Neural progenitor cell (in vitro differentiated cells): ENCODE data around the gene GLCCI1. TPM values are rescaled to one million over a fixed set of nuclear protein-coding genes. Genes with fewer than 3 reads are reported as not detected.

Experiments used
- DNase-seq: peaks from one replicate; pipeline ENCODE4 v3.0.0-alpha.2; 2016; ENCODE audit warnings: low spot score
- H2AFZ ChIP-seq: fragments of 200-600 bp; sonication (generic); replicated peaks from 2 replicates; pipeline ENCODE4 v1.6.1; 2016; ENCODE audit warnings: antibody characterized with exemption
- H3F3A ChIP-seq: fragments of 200-600 bp; sonication (generic); 2 replicates; pipeline ENCODE4 v1.6.1; 2016; ENCODE audit warnings: antibody characterized with exemption, low read depth
- H3K27ac ChIP-seq: fragments of 200-600 bp; sonication (generic); 2 replicates; pipeline ENCODE4 v1.5.1; 2016; ENCODE audit warnings: mild to moderate bottlenecking
- H3K27me3 ChIP-seq: fragments of 200-600 bp; sonication (generic); 2 replicates; pipeline ENCODE4 v1.6.1; 2016; ENCODE audit warnings: mild to moderate bottlenecking, moderate library complexity
- H3K36me3 ChIP-seq: fragments of 200-600 bp; sonication (generic); 2 replicates; pipeline ENCODE4 v1.5.1; 2016
- H3K4me1 ChIP-seq: fragments of 200-600 bp; sonication (generic); 2 replicates; pipeline ENCODE4 v1.6.1; 2016; ENCODE audit warnings: mixed run types
- H3K4me2 ChIP-seq: fragments of 200-600 bp; sonication (generic); 2 replicates; pipeline ENCODE4 v1.6.1; 2016
- H3K4me3 ChIP-seq: fragments of 200-600 bp; sonication (generic); 2 replicates; pipeline ENCODE4 v1.5.1; 2016
- H3K79me2 ChIP-seq: fragments of 200-600 bp; sonication (generic); 2 replicates; pipeline ENCODE4 v1.6.1; 2016; ENCODE audit warnings: low read depth
- H3K9ac ChIP-seq: fragments of 200-600 bp; sonication (generic); 2 replicates; pipeline ENCODE4 v1.6.1; 2016
- H3K9me3 ChIP-seq: fragments of 200-600 bp; sonication (generic); 2 replicates; pipeline ENCODE4 v1.5.1; 2016; ENCODE audit warnings: low read depth
- H4K20me1 ChIP-seq: fragments of 200-600 bp; sonication (generic); 2 replicates; pipeline ENCODE4 v1.6.1; 2016; ENCODE audit warnings: low read depth
- H3K27ac Mint-ChIP-seq: 3 replicates; pipeline ENCODE4 v1.8.0; 2021; ENCODE audit warnings: mixed read lengths
- H3K27me3 Mint-ChIP-seq: 2 replicates; pipeline ENCODE4 v1.8.0; 2022; ENCODE audit warnings: low read depth, mild to moderate bottlenecking, inconsistent platforms, moderate library complexity, mixed read lengths; ENCODE audit not compliant: insufficient read depth
- H3K36me3 Mint-ChIP-seq: 3 replicates; pipeline ENCODE4 v1.8.0; 2021; ENCODE audit warnings: mixed read lengths
- H3K4me1 Mint-ChIP-seq: 3 replicates; pipeline ENCODE4 v1.8.0; 2021; ENCODE audit warnings: mixed read lengths
- H3K4me3 Mint-ChIP-seq: 3 replicates; pipeline ENCODE4 v1.8.0; 2021; ENCODE audit warnings: mild to moderate bottlenecking, moderate library complexity, mixed read lengths
- H3K9me3 Mint-ChIP-seq: 3 replicates; pipeline ENCODE4 v1.8.0; 2020; ENCODE audit warnings: mixed read lengths
- CTCF ChIP-seq: fragments of 200-600 bp; sonication (generic); IDR thresholded peaks from 2 replicates; pipeline ENCODE4 v1.5.1; 2017; ENCODE audit warnings: antibody characterized with exemption, mild to moderate bottlenecking
- EZH2 ChIP-seq: fragments of 200-600 bp; sonication (generic); IDR thresholded peaks from 2 replicates; pipeline ENCODE4 v1.6.1; 2017; ENCODE audit warnings: antibody characterized with exemption, mild to moderate bottlenecking, moderate library complexity
- EZH2phosphoT487 ChIP-seq: fragments of 200-600 bp; sonication (generic); IDR thresholded peaks from 2 replicates; pipeline ENCODE4 v1.6.1; 2017; ENCODE audit warnings: antibody characterized with exemption
- total RNA-seq: library from RNA; depleted of rRNA; stranded (reverse); fragments of >200 nt; gene quantifications from 2 replicates; pipeline ENCODE4 v1.2.3, GENCODE V29; 2015; ENCODE audit warnings: low replicate concordance

GLCCI1 gene
- total RNA-seq, 1 donor from 2014 or later = 78.0 TPM

GRCh38 chr7:7932553-7932952 lies 36.0 kb upstream of the GLCCI1 start:
- H2AFZ ChIP-seq = no peak overlapping the region
- no peak for TF ChIP-seq EZH2phosphoT487
- TF ChIP-seq EZH2 = no peak
- TF ChIP-seq CTCF = no peak
- no peaks in the 10 kb centered on the region for H3K9me3 Mint-ChIP-seq
- H3K27ac ChIP-seq = no peak overlapping the region
- H3K27me3 ChIP-seq = no peaks in the 10 kb centered on the region
- no peak overlapping the region for H3K4me3 Mint-ChIP-seq
- H3F3A ChIP-seq = peaks cover 19% of the 10 kb centered on the region
- H3K4me1 ChIP-seq = peaks cover 31% of the 10 kb centered on the region
- no peak for DNase-seq
- H3K9ac ChIP-seq = no peak overlapping the region
- peaks cover 5% of the 10 kb centered on the region for H3K4me1 Mint-ChIP-seq
- H3K4me2 ChIP-seq = no peak overlapping the region
- H3K27me3 Mint-ChIP-seq = no peaks in the 10 kb centered on the region
- H3K4me3 ChIP-seq = no peak overlapping the region
- H3K36me3 ChIP-seq = no peaks in the 10 kb centered on the region
- H3K79me2 ChIP-seq = no peaks in the 10 kb centered on the region
- H4K20me1 ChIP-seq = no peaks in the 10 kb centered on the region
- H3K9me3 ChIP-seq = no peaks in the 10 kb centered on the region
- H3K27ac Mint-ChIP-seq = no peak overlapping the region
- H3K36me3 Mint-ChIP-seq = no peaks in the 10 kb centered on the region

DNA sequence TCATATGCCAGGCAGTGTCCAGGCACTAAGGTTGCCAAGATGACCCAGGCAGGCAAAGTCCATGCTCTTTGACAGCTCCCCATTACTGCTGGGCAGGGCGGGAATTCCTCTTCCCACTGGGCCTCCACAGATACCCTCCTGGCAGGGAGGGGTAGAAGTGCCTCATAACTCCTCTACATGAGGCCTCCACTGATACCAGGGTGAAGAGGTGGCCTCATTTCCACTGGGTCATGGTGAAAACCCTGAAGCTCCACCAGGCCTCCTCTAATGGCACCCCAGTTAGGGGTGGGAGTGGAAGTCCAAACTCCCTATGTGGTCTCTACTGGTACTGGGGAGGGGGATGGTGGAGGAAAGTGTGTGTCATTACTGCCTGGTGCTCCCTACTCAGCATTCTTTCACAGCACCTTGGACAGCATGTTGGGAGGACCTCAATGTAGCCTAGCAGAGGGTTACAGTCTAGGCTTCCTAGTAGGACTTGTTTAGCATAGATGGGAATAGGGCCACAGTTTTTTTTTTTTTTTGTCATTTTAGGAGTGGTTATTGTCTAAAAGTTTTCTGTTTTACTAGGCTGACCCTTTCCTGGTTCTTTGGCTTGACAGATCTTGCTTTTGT lies 34.6 kb upstream of the GLCCI1 start:
- Mint-ChIP-seq H3K4me3 (no peak overlapping the region), H3K4me1 (peaks cover 5% of the 10 kb centered on the region), H3K27me3 (no peaks in the 10 kb centered on the region), H3K9me3 (no peaks in the 10 kb centered on the region), H3K36me3 (no peaks in the 10 kb centered on the region), H3K27ac (no peak overlapping the region)
- no peaks in the 10 kb centered on the region for H4K20me1 ChIP-seq
- peaks cover 19% of the 10 kb centered on the region for H3F3A ChIP-seq
- H3K4me1 ChIP-seq = peaks cover 31% of the 10 kb centered on the region
- TF ChIP-seq EZH2 (no peak), CTCF (no peak)
- no peaks in the 10 kb centered on the region for H3K79me2 ChIP-seq
- no peaks in the 10 kb centered on the region for H3K9me3 ChIP-seq
- DNase-seq = no peak
- no peak overlapping the region for H3K9ac ChIP-seq
- no peaks in the 10 kb centered on the region for H3K36me3 ChIP-seq
- no peak overlapping the region for H3K4me2 ChIP-seq
- no peak overlapping the region for H3K4me3 ChIP-seq
- H2AFZ ChIP-seq = no peak overlapping the region
- no peak overlapping the region for H3K27ac ChIP-seq
- no peaks in the 10 kb centered on the region for H3K27me3 ChIP-seq

- peak overlapping the region; percentile 28 for H3K4me2 ChIP-seq
- peaks cover 19% of the 10 kb centered on the region for H3F3A ChIP-seq
- H3K4me1 ChIP-seq = peaks cover 31% of the 10 kb centered on the region
- Mint-ChIP-seq H3K27ac (no peak overlapping the region), H3K4me3 (no peak overlapping the region), H3K9me3 (no peaks in the 10 kb centered on the region), H3K36me3 (no peaks in the 10 kb centered on the region), H3K27me3 (no peaks in the 10 kb centered on the region), H3K4me1 (peaks cover 5% of the 10 kb centered on the region)
- DNase-seq = peak; percentile 51
- H2AFZ ChIP-seq = no peak overlapping the region
- no peaks in the 10 kb centered on the region for H3K79me2 ChIP-seq
- H4K20me1 ChIP-seq = no peaks in the 10 kb centered on the region
- no peak for TF ChIP-seq EZH2phosphoT487
- H3K27me3 ChIP-seq = no peaks in the 10 kb centered on the region
- no peaks in the 10 kb centered on the region for H3K36me3 ChIP-seq
- H3K27ac ChIP-seq = no peak overlapping the region
- no peak overlapping the region for H3K4me3 ChIP-seq
- no peaks in the 10 kb centered on the region for H3K9me3 ChIP-seq
- no peak overlapping the region for H3K9ac ChIP-seq
Observed at GRCh38 chr7:7934945-7935344, 33.7 kb upstream of the GLCCI1 start.

- Histone ChIP-seq H3K4me3 (no peak overlapping the region), H2AFZ (no peak overlapping the region), H4K20me1 (no peaks in the 10 kb centered on the region), H3K36me3 (no peaks in the 10 kb centered on the region), H3K9me3 (no peaks in the 10 kb centered on the region), H3K4me1 (peaks cover 31% of the 10 kb centered on the region), H3K27me3 (no peaks in the 10 kb centered on the region), H3F3A (peaks cover 19% of the 10 kb centered on the region), H3K9ac (no peak overlapping the region), H3K4me2 (no peak overlapping the region), H3K79me2 (no peaks in the 10 kb centered on the region), H3K27ac (no peak overlapping the region)
- no peaks in the 10 kb centered on the region for H3K9me3 Mint-ChIP-seq
- TF ChIP-seq CTCF = no peak
- H3K4me1 Mint-ChIP-seq = peaks cover 5% of the 10 kb centered on the region
- no peaks in the 10 kb centered on the region for H3K27me3 Mint-ChIP-seq
- H3K36me3 Mint-ChIP-seq = no peaks in the 10 kb centered on the region
- no peak overlapping the region for H3K27ac Mint-ChIP-seq
- no peak overlapping the region for H3K4me3 Mint-ChIP-seq
- DNase-seq = no peak
Observed at GRCh38 chr7:7938471-7938870, 30.1 kb upstream of the GLCCI1 start.
